Sciatic nerve (tissue), 2 donors: ENCODE results near the gene TBC1D22A. TPM values are rescaled to one million over a fixed set of nuclear protein-coding genes. Genes with fewer than 3 reads are reported as not detected.

ENCODE experiments used
- ATAC-seq: fragments of 200-7000 bp; cut with Tn5 transposase; one replicate; pipeline ENCODE4 v1.9.1; 2020; ENCODE audit warnings: mild to moderate bottlenecking, moderate library complexity
- DNase-seq: peaks from one replicate; pipeline ENCODE4 v3.0.0-alpha.2; 2020; ENCODE audit warnings: low spot score
- intact Hi-C: fragments of 100-400 bp; cut with DNase I; formaldehyde crosslinking; loops from one replicate; pipeline ENCODE4 v1.14.2; 2022
- total RNA-seq: library from RNA; stranded (reverse); fragmentation: NEBNext Ultra II Directional; extraction: Animal tissue kit (Norgen Biotek cat#: 25700); gene quantifications from one replicate; pipeline ENCODE4 v1.2.1, GENCODE V29; 2021
- donor health status: DM: no; HTN: no; CAD: no.
- donor health status: DM: no; HTN: no; CAD: no.

The TBC1D22A gene
- total RNA-seq, 1 donor from 2014 or later: 36.3 TPM

- intact Hi-C loops: no loop called here
- DNase-seq (peak; percentile 41), ATAC-seq (peak; percentile 33)
These were observed 329.7 kb downstream of the TBC1D22A start for GRCh38 chr22:47091921-47092700.

GRCh38 chr22:47092896-47093311 lies 330.5 kb downstream of the TBC1D22A start:
- intact Hi-C loops: no loop called here
- ATAC-seq (peak; percentile 40), DNase-seq (no peak)

GRCh38 chr22:47093720-47094119 lies 331.3 kb downstream of the TBC1D22A start:
- ATAC-seq (no peak), DNase-seq (no peak)
- intact Hi-C loops: no loop called here

- intact Hi-C loops: no loop called here
- no peak for ATAC-seq
- no peak for DNase-seq
These were observed 332.4 kb downstream of the TBC1D22A start for GRCh38 chr22:47094861-47095330.

- intact Hi-C loops: no loop called here
- DNase-seq: no peak
- no peak for ATAC-seq
These were observed 333.1 kb downstream of the TBC1D22A start for GRCh38 chr22:47095395-47096122.

GRCh38 chr22:47098121-47098520 lies 335.7 kb downstream of the TBC1D22A start:
- ATAC-seq (peak; percentile 82), DNase-seq (no peak)
- intact Hi-C loops: no loop called here

GRCh38 chr22:47098554-47098953 lies 336.1 kb downstream of the TBC1D22A start:
- DNase-seq (no peak), ATAC-seq (peak; percentile 25)
- intact Hi-C loops: no loop called here

- intact Hi-C loops: no loop called here
- DNase-seq (no peak), ATAC-seq (peak; percentile 37)
These were observed 337.6 kb downstream of the TBC1D22A start for GRCh38 chr22:47100019-47100418.

GRCh38 chr22:47100646-47101200 lies 338.3 kb downstream of the TBC1D22A start:
- no peak for DNase-seq
- intact Hi-C loops: no loop called here
- no peak for ATAC-seq

GRCh38 chr22:47101321-47101885 lies 339.0 kb downstream of the TBC1D22A start:
- DNase-seq (no peak), ATAC-seq (no peak)
- intact Hi-C loops: no loop called here

GRCh38 chr22:47102081-47102480 lies 339.6 kb downstream of the TBC1D22A start:
- DNase-seq (no peak), ATAC-seq (no peak)
- intact Hi-C loops: no loop called here

- DNase-seq (no peak), ATAC-seq (no peak)
- intact Hi-C loops: no loop called here
These were observed 340.2 kb downstream of the TBC1D22A start for GRCh38 chr22:47102648-47103047.

- DNase-seq: no peak
- intact Hi-C loops: no loop called here
- no peak for ATAC-seq
These were observed 342.6 kb downstream of the TBC1D22A start for GRCh38 chr22:47105085-47105484.

- ATAC-seq (no peak), DNase-seq (no peak)
- intact Hi-C loops: no loop called here
These were observed 344.4 kb downstream of the TBC1D22A start for GRCh38 chr22:47106806-47107205.

GRCh38 chr22:47107431-47107830 lies 345.0 kb downstream of the TBC1D22A start:
- intact Hi-C loops: no loop called here
- DNase-seq (no peak), ATAC-seq (no peak)

GRCh38 chr22:47110817-47111443 lies 348.5 kb downstream of the TBC1D22A start:
- peak; percentile 43 for DNase-seq
- no peak for ATAC-seq
- intact Hi-C loops: no loop called here

GRCh38 chr22:47111626-47112581 lies 349.5 kb downstream of the TBC1D22A start:
- intact Hi-C loops: no loop called here
- no peak for ATAC-seq
- DNase-seq: peak; percentile 41

- ATAC-seq (no peak), DNase-seq (no peak)
- intact Hi-C loops: no loop called here
These were observed 350.1 kb downstream of the TBC1D22A start for GRCh38 chr22:47112582-47112965.
